Left ventricle myocardium inferior (tissue), 1 donor: ENCODE results near the gene TEX44. TPM values are rescaled to one million over a fixed set of nuclear protein-coding genes. Genes with fewer than 3 reads are reported as not detected.

Source experiments
- DNase-seq: peaks from one replicate; pipeline ENCODE4 v3.0.0-alpha.2; 2020
- H3K27ac ChIP-seq: fragments of 200-600 bp; replicated peaks from 2 replicates; pipeline ENCODE4 v1.8.0; 2021
- H3K27me3 ChIP-seq: fragments of 200-600 bp; 2 replicates; pipeline ENCODE4 v1.8.0; 2021; ENCODE audit warnings: low read depth
- H3K36me3 ChIP-seq: fragments of 200-600 bp; 2 replicates; pipeline ENCODE4 v1.8.0; 2021
- H3K4me1 ChIP-seq: fragments of 200-600 bp; 2 replicates; pipeline ENCODE4 v1.8.0; 2021
- H3K4me3 ChIP-seq: fragments of 200-600 bp; 2 replicates; pipeline ENCODE4 v1.8.0; 2021; ENCODE audit warnings: mild to moderate bottlenecking, moderate library complexity
- H3K9me3 ChIP-seq: fragments of 200-600 bp; replicated peaks from 2 replicates; pipeline ENCODE4 v1.8.0; 2021
- CTCF ChIP-seq: fragments of 200-600 bp; IDR thresholded peaks from 2 replicates; pipeline ENCODE4 v1.8.0; 2021; ENCODE audit warnings: antibody characterized with exemption, mild to moderate bottlenecking, borderline replicate concordance
- intact Hi-C: fragments of 100-400 bp; cut with micrococcal nuclease; formaldehyde crosslinking; loops from one replicate; pipeline ENCODE4 v1.11.0; 2022
- long read RNA-seq: library from polyadenylated mRNA; unstranded; transcript quantifications from one replicate; pipeline ENCODE4 v2.0.0, GENCODE V29; 2021
- total RNA-seq: library from RNA; stranded (reverse); fragmentation: NEBNext Ultra II Directional; extraction: Animal tissue kit (Norgen Biotek cat#: 25700); gene quantifications from one replicate; pipeline ENCODE4 v1.2.1, GENCODE V29; 2021
- donor health status: DM: no; HTN: yes; CAD: no; lungs with severe emphysema.

TEX44 gene
- not detected for total RNA-seq
- long read RNA-seq = 0 reads

- no peak for TF ChIP-seq CTCF
- peaks cover 7% of the 10 kb centered on the region for H3K4me1 ChIP-seq
- H3K4me3 ChIP-seq = no peak within 1 kb of the TSS
- H3K27me3 ChIP-seq = no peaks in the 10 kb centered on the region
- intact Hi-C loops = no loop called here
- peak; percentile 2 for DNase-seq
- H3K27ac ChIP-seq = no peak within 1 kb of the TSS
- no peaks in the 10 kb centered on the region for H3K9me3 ChIP-seq
- H3K36me3 ChIP-seq = no peaks in the 10 kb centered on the region
Measured at GRCh38 chr2:231592636-231593145, at the start of gene TEX44. Gene TEX44 (plus strand): TSS chr2:231592864. CDS start chr2:231592952, 88 bp downstream.

- Histone ChIP-seq H3K27ac (peak overlapping the region; percentile 77), H3K4me3 (no peak overlapping the region), H3K4me1 (peaks cover 32% of the 10 kb centered on the region), H3K27me3 (no peaks in the 10 kb centered on the region), H3K9me3 (peaks cover 13% of the 10 kb centered on the region), H3K36me3 (no peaks in the 10 kb centered on the region)
- DNase-seq = peak; percentile 60
- no peak for TF ChIP-seq CTCF
- intact Hi-C loops = no loop called here
Measured at GRCh38 chr2:231545105-231545902, 47.4 kb upstream of the TEX44 start.

- no peaks in the 10 kb centered on the region for H3K27me3 ChIP-seq
- no peak overlapping the region for H3K4me3 ChIP-seq
- H3K27ac ChIP-seq = peak overlapping the region; percentile 77
- no peak for DNase-seq
- intact Hi-C loops = no loop called here
- H3K4me1 ChIP-seq = peaks cover 28% of the 10 kb centered on the region
- H3K36me3 ChIP-seq = no peaks in the 10 kb centered on the region
- peaks cover 13% of the 10 kb centered on the region for H3K9me3 ChIP-seq
- TF ChIP-seq CTCF = no peak
Measured at GRCh38 chr2:231546014-231546715, 46.5 kb upstream of the TEX44 start.

- no peak for DNase-seq
- Histone ChIP-seq H3K4me1 (peaks cover 18% of the 10 kb centered on the region), H3K27me3 (no peaks in the 10 kb centered on the region), H3K9me3 (peaks cover 16% of the 10 kb centered on the region), H3K4me3 (no peak overlapping the region), H3K36me3 (no peaks in the 10 kb centered on the region), H3K27ac (no peak overlapping the region)
- TF ChIP-seq CTCF = no peak
- intact Hi-C loops = no loop called here
Measured at GRCh38 chr2:231547315-231548110, 45.2 kb upstream of the TEX44 start.

- Histone ChIP-seq H3K27me3 (no peaks in the 10 kb centered on the region), H3K4me3 (no peak overlapping the region), H3K27ac (no peak overlapping the region), H3K36me3 (no peaks in the 10 kb centered on the region), H3K4me1 (peaks cover 17% of the 10 kb centered on the region), H3K9me3 (peaks cover 15% of the 10 kb centered on the region)
- intact Hi-C loops = no loop called here
- no peak for TF ChIP-seq CTCF
- DNase-seq = no peak
Measured at GRCh38 chr2:231548752-231549151, 43.9 kb upstream of the TEX44 start.
